Tibial nerve (tissue), 4 donors: ENCODE measurements around the gene RCOR2. TPM values are rescaled to one million over a fixed set of nuclear protein-coding genes. Genes with fewer than 3 reads are reported as not detected.

ENCODE experiments used
- DNase-seq, 2 donors: peaks; one replicate each; pipeline ENCODE4 v3.0.0-alpha.2; 2019; ENCODE audit warnings: low spot score in 2 of 2
- H3K27ac ChIP-seq, 4 donors: fragments of 200-600 bp; sonication (generic) in 3 of 4; one replicate each; pipeline ENCODE4 v1.5.1; 2017 to 2019; ENCODE audit warnings: mild to moderate bottlenecking in 1 of 4
- H3K27me3 ChIP-seq, 2 donors: fragments of 200-600 bp; sonication (generic) in 1 of 2; one replicate each; pipeline versions ENCODE4 v1.5.1 to v1.6.0; 2017 to 2019
- H3K36me3 ChIP-seq, 3 donors: fragments of 200-600 bp; sonication (generic); one replicate each; pipeline ENCODE4 v1.5.1; 2018 to 2019
- H3K4me1 ChIP-seq, 4 donors: fragments of 200-600 bp; sonication (generic) in 3 of 4; one replicate each; pipeline ENCODE4 v1.5.1; 2017 to 2019
- H3K4me3 ChIP-seq, 4 donors: fragments of 200-600 bp; sonication (generic) in 3 of 4; one replicate each; pipeline ENCODE4 v1.5.1; 2017 to 2019; ENCODE audit warnings: mild to moderate bottlenecking in 1 of 4, moderate library complexity in 1 of 4
- H3K9me3 ChIP-seq, 4 donors: fragments of 200-600 bp; sonication (generic) in 3 of 4; one replicate each; pipeline ENCODE4 v1.5.1; 2017 to 2019
- CTCF ChIP-seq, 5 experiments: fragments of 200-600 bp in 3 of 5; fragments of 450-650 bp in 2 of 5; sonication (generic) in 3 of 5; IDR thresholded peaks; one replicate each; pipeline ENCODE4 v1.5.1; 2016 to 2019; ENCODE audit warnings: antibody characterized with exemption in 5 of 5, mild to moderate bottlenecking in 3 of 5, moderate library complexity in 2 of 5
- EP300 ChIP-seq, 2 donors: sonication (generic); formaldehyde crosslinking; IDR thresholded peaks; one replicate each; pipeline ENCODE4 v1.6.1; 2017; ENCODE audit warnings: antibody characterized with exemption in 2 of 2, mild to moderate bottlenecking in 1 of 2
- POLR2A ChIP-seq, 2 donors: fragments of 450-650 bp; IDR thresholded peaks; one replicate each; pipeline ENCODE4 v1.6.1; 2017; ENCODE audit warnings: antibody characterized with exemption in 2 of 2, mild to moderate bottlenecking in 2 of 2, moderate library complexity in 2 of 2
- WGBS, 2 donors: methylation state at CpG; one replicate each; pipeline ENCODE4 v1.1.5; 2018; 5-methylcytosine and 5-hydroxymethylcytosine counted together
- total RNA-seq, 4 donors: library from RNA; depleted of rRNA; stranded (reverse); fragments of >200 nt; gene quantifications; one replicate each; pipeline ENCODE4 v1.1.0, GENCODE V29; 2016

Gene RCOR2
- total RNA-seq, 4 donors from 2014 or later = 0.22 to 1.6 TPM; not detected in 2

GRCh38 chr11:63887386-63887999, 29.5 kb downstream of the RCOR2 start:
- Histone ChIP-seq H3K36me3 (no peaks in the 10 kb centered on the region), H3K27ac (peak overlapping the region in 2 of 4 donors; percentile 60 to 71), H3K9me3 (no peaks in the 10 kb centered on the region), H3K4me1 (peaks cover 4 to 93% (median 42%) of the 10 kb centered on the region in 4 donors), H3K4me3 (peak overlapping the region in 1 of 4 donors; percentile 30), H3K27me3 (no peaks in the 10 kb centered on the region)
- WGBS, 2 donors = 32 to 44% methylated on average over 6 of the region's 6 CpGs
- no peak for DNase-seq
- TF ChIP-seq CTCF (IDR thresholded peaks at IDR 0.05) (no peak), EP300 (IDR thresholded peaks at IDR 0.05) (no peak), POLR2A (IDR thresholded peaks at IDR 0.05) (no peak)

GRCh38 chr11:63884196-63884932, 32.6 kb downstream of the RCOR2 start:
- no peak for DNase-seq
- Histone ChIP-seq H3K9me3 (no peaks in the 10 kb centered on the region), H3K36me3 (no peaks in the 10 kb centered on the region), H3K4me3 (no peak overlapping the region), H3K4me1 (peaks cover 4 to 80% (median 41%) of the 10 kb centered on the region in 4 donors), H3K27me3 (no peaks in the 10 kb centered on the region), H3K27ac (no peak overlapping the region)
- WGBS, 2 donors = 78 to 85% methylated on average over 4 of the region's 4 CpGs
- TF ChIP-seq POLR2A (IDR thresholded peaks at IDR 0.05) (no peak), CTCF (IDR thresholded peaks at IDR 0.05) (no peak)

GRCh38 chr11:63883791-63884190, 33.2 kb downstream of the RCOR2 start:
- peaks cover 4 to 78% (median 37%) of the 10 kb centered on the region in 4 donors for H3K4me1 ChIP-seq

GRCh38 chr11:63882555-63883242, 34.3 kb downstream of the RCOR2 start:
- Histone ChIP-seq H3K27ac (no peak overlapping the region), H3K4me1 (peaks cover under 1 to 74% (median 27%) of the 10 kb centered on the region in 4 donors), H3K36me3 (no peaks in the 10 kb centered on the region), H3K27me3 (no peaks in the 10 kb centered on the region), H3K4me3 (no peak overlapping the region), H3K9me3 (no peaks in the 10 kb centered on the region)
- no peak for TF ChIP-seq EP300 (IDR thresholded peaks at IDR 0.05)
- TF ChIP-seq CTCF (IDR thresholded peaks at IDR 0.05) = no peak
- no peak for TF ChIP-seq POLR2A (IDR thresholded peaks at IDR 0.05)
- no peak for DNase-seq
- WGBS, 2 donors = 70 to 71% methylated on average over 7 of the region's 7 CpGs

More at GRCh38 chr11:63883791-63884190, 33.2 kb downstream of the RCOR2 start:
- Histone ChIP-seq H3K4me3 (no peak overlapping the region), H3K27me3 (no peaks in the 10 kb centered on the region), H3K9me3 (no peaks in the 10 kb centered on the region), H3K36me3 (no peaks in the 10 kb centered on the region), H3K27ac (no peak overlapping the region)
- 90% methylated on average over 6 of the region's 6 CpGs for WGBS, 2 donors
- TF ChIP-seq EP300 (IDR thresholded peaks at IDR 0.05) = no peak
- no peak for TF ChIP-seq POLR2A (IDR thresholded peaks at IDR 0.05)
- TF ChIP-seq CTCF (IDR thresholded peaks at IDR 0.05) = no peak
- DNase-seq = no peak

GRCh38 chr11:63880403-63880790, 36.6 kb downstream of the RCOR2 start:
- peaks cover 0 to 57% (median 17%) of the 10 kb centered on the region in 4 donors for H3K4me1 ChIP-seq

More at GRCh38 chr11:63880403-63880790, 36.6 kb downstream of the RCOR2 start:
- Histone ChIP-seq H3K27me3 (no peaks in the 10 kb centered on the region), H3K27ac (no peak overlapping the region), H3K9me3 (no peaks in the 10 kb centered on the region), H3K36me3 (no peaks in the 10 kb centered on the region), H3K4me3 (no peak overlapping the region)
- 25 to 27% methylated on average over 3 of the region's 3 CpGs for WGBS, 2 donors
- no peak for TF ChIP-seq CTCF (IDR thresholded peaks at IDR 0.05)
- no peak for TF ChIP-seq POLR2A (IDR thresholded peaks at IDR 0.05)
- TF ChIP-seq EP300 (IDR thresholded peaks at IDR 0.05) = no peak
- no peak for DNase-seq
